Erythroblast (primary cell): ENCODE measurements around the gene IL1RAP.

Source experiments
- GATA1 ChIP-seq: IDR thresholded peaks from 2 replicates; pipeline ENCODE4 v1.6.1; 2011; ENCODE audit warnings: low read depth, mild to moderate bottlenecking, control low read depth, low read length, moderate library complexity
- POLR2A ChIP-seq: IDR thresholded peaks from 2 replicates; pipeline ENCODE4 v1.6.1; 2011; ENCODE audit warnings: mild to moderate bottlenecking, low read length

DNA sequence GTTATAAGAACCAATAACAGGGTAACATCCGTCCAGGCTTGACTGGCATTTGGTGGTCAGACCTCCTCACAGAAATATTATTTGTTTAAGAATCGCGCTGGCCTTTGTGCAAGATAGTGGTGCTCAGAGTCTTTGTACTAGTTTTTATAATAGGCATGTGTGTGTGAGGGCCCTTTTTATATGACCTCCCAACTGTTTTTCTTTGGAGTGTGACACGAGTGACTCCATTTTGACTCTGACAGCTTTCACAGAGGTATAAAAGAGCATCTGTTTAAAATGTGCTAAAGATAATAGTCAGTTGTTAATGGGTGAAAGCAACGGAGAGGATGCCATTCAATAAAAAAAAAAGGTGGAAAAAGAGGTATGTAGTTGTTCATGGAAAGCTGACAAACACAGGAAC lies 110.4 kb downstream of the IL1RAP start:
- TF ChIP-seq POLR2A (no peak), GATA1 (no peak)
